Activated naive CD4-positive, alpha-beta T cell treated with anti-CD3 and anti-CD28 coated beads, Interleukin-2, amount 50 U/mL, for 72 hours (primary cell): Measurements from ENCODE around the gene COMP. TPM values are rescaled to one million over a fixed set of nuclear protein-coding genes. Genes with fewer than 3 reads are reported as not detected.
A peak's percentile ranks its signal among the peaks of the same experiment; 100 is the strongest.
"Not testable (repeated sequence)": the region's sequence is repeated elsewhere in the genome, so short reads cannot be mapped to it uniquely, and the experiment has no call there.

Experiments used
- ATAC-seq, 2 donors: fragments of 150-1000 bp; cut with Tn5 transposase; 2 replicates each; pipeline ENCODE4 v1.10.0; 2021; ENCODE audit warnings: mild to moderate bottlenecking in 2 of 2, moderate library complexity in 2 of 2
- DNase-seq, 2 donors: peaks; one replicate each; pipeline ENCODE4 v3.0.0; 2021 to 2022; ENCODE audit warnings: low spot score in 2 of 2
- H3K27ac Mint-ChIP-seq, 2 donors: one replicate each; pipeline ENCODE4 v1.8.0; 2022; ENCODE audit warnings: mild to moderate bottlenecking in 2 of 2, mixed read lengths in 2 of 2
- H3K36me3 Mint-ChIP-seq, 2 donors: one replicate each; pipeline ENCODE4 v1.8.0; 2022; ENCODE audit warnings: mixed read lengths in 2 of 2
- H3K9me3 Mint-ChIP-seq, 2 donors: one replicate each; pipeline ENCODE4 v1.8.0; 2022; ENCODE audit warnings: mixed read lengths in 2 of 2
- total RNA-seq, 2 donors: library from RNA; stranded (reverse); gene quantifications; one replicate each; pipeline ENCODE4 v1.2.3, GENCODE V29; 2022

COMP gene
- total RNA-seq, 2 donors from 2014 or later: not detected

DNA sequence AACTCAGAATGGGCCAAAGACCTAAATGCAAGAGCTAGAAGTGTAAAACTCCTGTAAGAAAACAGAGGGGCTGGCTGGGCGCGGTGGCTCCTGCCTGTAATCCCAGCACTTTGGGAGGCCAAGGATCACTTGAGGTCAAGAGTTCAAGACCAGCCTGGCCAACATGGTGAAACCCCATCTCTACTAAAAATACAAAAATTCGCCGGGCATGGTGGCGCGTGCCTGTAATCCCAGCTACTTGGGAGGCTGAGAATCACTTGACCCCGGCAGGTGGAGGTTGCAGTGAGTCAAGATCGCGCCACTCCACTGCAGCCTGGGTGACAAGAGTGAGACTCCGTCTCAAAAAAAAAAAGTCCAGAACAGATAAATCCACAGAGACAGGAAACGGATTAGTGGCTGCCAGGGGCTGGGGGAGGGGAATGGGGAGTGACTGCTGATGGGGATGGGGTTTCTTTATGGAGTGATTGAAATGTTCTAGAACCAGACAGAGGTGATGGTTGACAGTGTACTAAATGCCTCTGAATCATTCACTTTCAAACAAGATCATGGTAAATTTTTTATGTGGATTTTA, 57.3 kb downstream of the COMP start:
- peak overlapping the region in 1 of 2 donors; percentile 19 for H3K27ac Mint-ChIP-seq
- not testable (repeated sequence) for H3K36me3 Mint-ChIP-seq, ATAC-seq

DNA sequence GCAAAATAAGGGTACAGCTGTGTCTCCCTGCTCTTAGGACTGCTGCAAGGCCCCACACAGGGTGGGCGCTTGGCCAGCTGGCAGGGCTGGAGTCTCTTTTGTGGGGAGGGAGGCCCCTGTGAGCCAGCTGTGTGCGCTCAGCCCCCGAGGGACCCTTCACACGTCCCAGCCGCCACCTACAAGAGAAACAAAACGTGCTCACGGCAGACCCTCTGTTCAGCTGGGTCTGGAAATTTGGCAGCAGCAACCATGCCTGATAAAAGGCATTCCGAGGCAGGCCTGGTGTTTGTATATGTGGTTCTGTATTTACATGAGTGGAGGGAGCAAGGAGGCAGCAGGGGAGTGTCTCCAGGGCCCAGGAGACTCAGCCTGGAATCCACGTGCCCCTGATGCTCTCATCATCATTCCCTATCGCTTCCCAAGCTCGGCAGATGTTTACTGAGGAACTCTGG, 57.9 kb downstream of the COMP start:
- Mint-ChIP-seq H3K36me3 (no peaks in the 10 kb centered on the region), H3K9me3 (no peaks in the 10 kb centered on the region), H3K27ac (no peak overlapping the region)
- no peak for DNase-seq
- no peak for ATAC-seq

More for the DNA sequence above, 57.3 kb downstream of the COMP start:
- not testable (repeated sequence) for DNase-seq, H3K9me3 Mint-ChIP-seq

Other genes starting within 250 kb of the COMP start
- gene FKBP8, start 247.7 kb downstream of the COMP start, total RNA-seq: 100 to 1,000 TPM; 153 to 236 TPM
- 100 to 1,000 TPM in 1 of 2 donors, 10 to 100 TPM in 1; 75.8 to 122 TPM for gene KXD1, start 233.4 kb downstream of the COMP start, total RNA-seq
- gene UBA52, start 219.4 kb downstream of the COMP start, total RNA-seq: 1,000 to 10,000 TPM; 1,677 to 1,782 TPM
- gene REX1BD, start 202.5 kb downstream of the COMP start, total RNA-seq: 10 to 100 TPM; 25.2 to 64.0 TPM
- not detected for gene CRLF1, start 184.5 kb downstream of the COMP start, total RNA-seq
- under 1 TPM in 1 of 2 donors, not detected in 1; 0.64 TPM for gene TMEM59L, start 178.4 kb downstream of the COMP start, total RNA-seq
- 10 to 100 TPM in 1 of 2 donors, 1 to 10 TPM in 1; 9.2 to 13.5 TPM for gene KLHL26, start 154.3 kb downstream of the COMP start, total RNA-seq
- 1 to 10 TPM; 5.6 to 7.1 TPM for gene CRTC1, start 107.6 kb downstream of the COMP start, total RNA-seq
- gene UPF1, start 40.7 kb upstream of the COMP start, total RNA-seq: 100 to 1,000 TPM in 1 of 2 donors, 10 to 100 TPM in 1; 81.6 to 109 TPM
- gene CERS1, start 104.9 kb upstream of the COMP start, total RNA-seq: under 1 TPM in 1 of 2 donors, not detected in 1; 0.21 TPM
- 100 to 1,000 TPM; 147 to 190 TPM for gene COPE, start 128.1 kb upstream of the COMP start, total RNA-seq
- 10 to 100 TPM; 46.7 to 51.2 TPM for gene DDX49, start 128.4 kb upstream of the COMP start, total RNA-seq
- gene HOMER3, start 149.9 kb upstream of the COMP start, total RNA-seq: 1 to 10 TPM in 1 of 2 donors, under 1 TPM in 1; 0.36 to 1.0 TPM
- gene SUGP2, start 242.2 kb upstream of the COMP start, total RNA-seq: 100 to 1,000 TPM; 119 to 248 TPM
- 10 to 100 TPM; 22.4 to 34.8 TPM for gene ARMC6, start 242.3 kb upstream of the COMP start, total RNA-seq